ENCODE results near the gene CFAP61.

The CFAP61 gene

DNA sequence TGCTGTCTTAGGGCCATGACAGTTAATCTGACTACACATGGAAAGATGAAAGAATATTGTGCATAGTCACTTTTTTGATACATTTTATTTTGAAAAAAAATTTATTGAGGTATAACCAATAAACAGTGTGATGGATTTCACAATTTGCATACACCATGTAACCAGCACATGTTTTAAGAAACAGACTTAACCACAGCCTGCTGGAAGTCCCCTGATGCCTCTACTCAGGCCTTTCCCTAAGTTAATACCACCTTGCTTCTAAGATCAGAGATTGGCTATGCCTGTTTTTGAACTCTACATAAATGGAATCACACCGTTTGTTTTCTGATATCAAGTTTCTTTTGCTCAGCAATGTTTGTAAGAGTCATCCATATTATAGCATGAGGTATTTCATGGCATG, 136.3 kb downstream of the CFAP61 start:
- TF ChIP-seq, protein P1, sequence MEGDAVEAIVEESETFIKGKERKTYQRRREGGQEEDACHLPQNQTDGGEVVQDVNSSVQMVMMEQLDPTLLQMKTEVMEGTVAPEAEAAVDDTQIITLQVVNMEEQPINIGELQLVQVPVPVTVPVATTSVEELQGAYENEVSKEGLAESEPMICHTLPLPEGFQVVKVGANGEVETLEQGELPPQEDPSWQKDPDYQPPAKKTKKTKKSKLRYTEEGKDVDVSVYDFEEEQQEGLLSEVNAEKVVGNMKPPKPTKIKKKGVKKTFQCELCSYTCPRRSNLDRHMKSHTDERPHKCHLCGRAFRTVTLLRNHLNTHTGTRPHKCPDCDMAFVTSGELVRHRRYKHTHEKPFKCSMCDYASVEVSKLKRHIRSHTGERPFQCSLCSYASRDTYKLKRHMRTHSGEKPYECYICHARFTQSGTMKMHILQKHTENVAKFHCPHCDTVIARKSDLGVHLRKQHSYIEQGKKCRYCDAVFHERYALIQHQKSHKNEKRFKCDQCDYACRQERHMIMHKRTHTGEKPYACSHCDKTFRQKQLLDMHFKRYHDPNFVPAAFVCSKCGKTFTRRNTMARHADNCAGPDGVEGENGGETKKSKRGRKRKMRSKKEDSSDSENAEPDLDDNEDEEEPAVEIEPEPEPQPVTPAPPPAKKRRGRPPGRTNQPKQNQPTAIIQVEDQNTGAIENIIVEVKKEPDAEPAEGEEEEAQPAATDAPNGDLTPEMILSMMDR (IDR thresholded peaks at IDR 0.05; ENCODE audit: low read length, missing control alignments), result no peak
- no peak for DNase-seq (ENCODE audit: low read depth)
- H3K4me3 ChIP-seq (replicated peaks; ENCODE audit: low read depth, low read length), result no peak overlapping the region

DNA sequence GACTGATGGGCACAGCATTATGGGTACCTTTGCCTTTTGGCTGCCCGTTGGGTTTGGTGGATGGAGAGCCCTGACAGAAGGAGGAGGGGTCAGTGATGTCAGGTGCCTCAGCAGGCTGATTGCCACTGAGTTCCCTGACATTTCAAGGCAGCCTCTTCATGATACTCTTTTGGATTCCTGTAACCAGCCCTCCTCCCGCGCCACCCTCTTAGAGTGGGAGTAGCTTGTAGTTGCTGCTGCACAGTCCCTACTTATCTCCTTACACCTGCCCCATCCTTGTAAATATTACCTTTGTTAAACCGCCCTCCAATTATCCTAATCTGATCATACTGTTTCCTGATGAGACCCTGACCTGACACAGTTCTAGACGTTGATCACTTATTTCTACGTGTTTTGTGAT, 140.0 kb downstream of the CFAP61 start:
- no peak for DNase-seq (ENCODE audit: low read depth)
- H3K4me3 ChIP-seq (replicated peaks; ENCODE audit: low read depth, low read length), result no peak overlapping the region
- TF ChIP-seq, protein P1 (IDR thresholded peaks at IDR 0.05; ENCODE audit: low read length, missing control alignments), result no peak

DNA sequence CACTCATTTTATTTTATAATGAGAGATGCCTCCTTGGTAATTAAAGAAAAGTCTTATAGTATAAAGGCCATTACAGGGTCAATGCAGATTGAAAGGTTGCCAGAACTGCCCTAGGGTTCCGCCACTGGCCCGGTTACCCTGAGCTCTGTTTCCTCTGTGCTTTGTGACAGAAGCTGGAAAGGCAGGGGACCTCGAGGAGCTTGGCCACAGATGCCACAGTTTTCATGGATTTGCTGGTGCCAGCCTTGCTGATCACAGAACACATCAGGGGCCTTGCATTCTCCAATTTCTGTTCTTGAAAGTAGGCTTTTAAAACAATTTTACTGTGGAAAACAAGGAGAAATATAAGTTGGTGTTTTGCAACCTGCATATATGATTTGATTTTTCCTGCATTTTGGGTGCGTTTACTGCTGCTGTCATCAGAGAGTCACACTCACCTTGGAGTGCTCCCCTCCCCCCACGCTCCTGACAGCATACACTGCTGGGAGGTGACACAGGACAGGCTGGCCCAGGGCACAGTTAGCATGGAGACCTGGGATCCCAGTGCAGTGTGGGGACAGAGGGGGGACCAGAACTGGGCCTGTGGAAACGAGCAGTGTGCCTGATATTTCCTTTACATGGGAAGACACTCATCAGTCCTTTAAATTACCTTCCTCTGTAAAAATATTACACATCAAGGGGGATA, 142.8 kb downstream of the CFAP61 start:
- DNase-seq (ENCODE audit: low read depth), result no peak
- H3K4me3 ChIP-seq (replicated peaks; ENCODE audit: low read depth, low read length), result no peak overlapping the region
- TF ChIP-seq, protein P1 (IDR thresholded peaks at IDR 0.05; ENCODE audit: low read length, missing control alignments), result no peak

DNA sequence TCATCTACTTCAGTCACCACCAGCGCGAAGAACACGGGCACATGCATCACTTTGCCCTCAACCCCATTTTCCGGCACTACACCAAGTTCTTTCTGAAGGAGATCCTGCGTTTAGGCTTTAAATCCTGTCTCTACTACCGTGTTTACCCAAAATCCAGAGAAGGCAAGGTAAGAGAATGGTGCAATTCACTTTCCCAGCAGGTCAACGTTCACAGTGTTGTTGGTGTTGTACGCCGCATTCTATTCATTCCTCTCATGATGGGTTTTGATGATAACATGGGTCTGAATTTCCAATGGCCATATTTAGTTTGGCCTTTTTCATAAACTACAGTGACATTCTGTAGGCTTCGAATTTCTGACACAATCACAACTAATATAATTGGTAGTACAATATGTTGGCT, 144.3 kb downstream of the CFAP61 start:
- TF ChIP-seq, protein P1 (IDR thresholded peaks at IDR 0.05; ENCODE audit: low read length, missing control alignments), result no peak
- H3K4me3 ChIP-seq (replicated peaks; ENCODE audit: low read depth, low read length), result no peak overlapping the region
- no peak for DNase-seq (ENCODE audit: low read depth)

DNA sequence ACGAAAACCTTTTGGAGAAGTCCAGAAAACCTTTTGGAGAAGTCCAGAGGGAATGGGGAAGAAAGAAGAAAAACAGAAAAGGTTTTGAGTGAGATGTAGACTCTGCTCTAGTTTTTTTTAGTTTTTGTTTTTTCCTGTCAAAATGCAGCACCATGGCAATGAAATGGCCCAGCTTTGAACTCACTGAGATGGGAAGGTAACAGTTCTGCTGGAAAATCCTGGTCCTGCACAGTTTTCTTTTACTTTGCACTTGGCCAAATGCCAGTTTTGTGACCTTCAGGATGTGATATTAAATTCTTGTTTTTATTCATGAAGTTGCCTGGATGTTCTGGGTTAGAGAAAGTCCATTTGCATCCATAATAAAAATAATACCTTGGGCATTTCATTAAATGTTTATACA, 145.7 kb downstream of the CFAP61 start:
- no peak overlapping the region for H3K4me3 ChIP-seq (replicated peaks; ENCODE audit: low read depth, low read length)
- TF ChIP-seq, protein P1 (IDR thresholded peaks at IDR 0.05; ENCODE audit: low read length, missing control alignments), result no peak
- DNase-seq (ENCODE audit: low read depth), result no peak

DNA sequence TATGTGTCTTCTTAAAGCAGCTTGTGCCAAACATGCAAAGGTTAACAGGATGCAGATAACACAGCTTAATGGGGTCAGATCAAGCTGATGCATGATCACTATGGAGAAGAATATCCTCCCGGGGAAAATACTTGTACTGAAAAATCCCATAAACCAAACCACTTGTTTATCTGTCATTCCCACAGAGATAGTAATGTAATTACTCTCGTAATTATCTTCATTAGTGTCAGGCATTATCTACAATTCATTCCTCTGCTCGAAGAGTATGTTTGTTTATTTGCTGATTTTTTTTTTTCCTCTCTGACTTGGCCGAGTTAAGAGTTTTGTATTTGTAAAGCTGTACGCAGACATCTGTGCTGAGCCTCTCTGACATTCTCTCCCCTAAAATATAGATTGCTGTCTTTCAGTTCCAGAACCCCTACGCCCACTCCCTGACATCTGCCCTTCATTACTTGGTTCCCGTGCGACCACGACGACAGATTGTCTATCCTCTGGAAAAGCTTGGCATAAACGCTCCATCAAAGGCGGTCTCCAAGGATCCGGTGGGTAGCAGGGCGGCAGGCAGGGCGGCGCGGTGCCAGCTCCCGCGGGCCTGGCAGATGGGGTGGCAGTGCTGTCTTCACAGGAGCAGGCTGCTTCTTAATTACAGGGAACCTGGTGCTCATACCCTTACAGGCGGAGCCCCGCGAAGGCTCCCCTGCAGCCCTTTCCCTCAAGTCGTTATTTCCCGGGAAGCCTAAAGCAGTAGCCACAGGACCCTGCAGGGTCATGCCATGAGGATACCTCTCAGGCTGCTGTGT, 147.2 kb downstream of the CFAP61 start:
- no peak overlapping the region for H3K4me3 ChIP-seq (replicated peaks; ENCODE audit: low read depth, low read length)
- TF ChIP-seq, protein P1 (IDR thresholded peaks at IDR 0.05; ENCODE audit: low read length, missing control alignments), result no peak
- DNase-seq (ENCODE audit: low read depth), result no peak

Data from fibroblast of pulmonary artery (primary cell).